NT2/D1 (cell line): Measurements from ENCODE around the gene EPC1.

ENCODE experiments used
- SUZ12 ChIP-seq: IDR thresholded peaks from 2 replicates; pipeline ENCODE4 v1.6.1; 2011; ENCODE audit not compliant: insufficient read length, insufficient read depth; ENCODE audit errors: extremely low read depth
- YY1 ChIP-seq: IDR thresholded peaks from 2 replicates; pipeline ENCODE4 v1.6.1; 2011; ENCODE audit not compliant: insufficient read length, insufficient read depth
- ZNF274 ChIP-seq: IDR thresholded peaks from 2 replicates; pipeline ENCODE4 v1.6.1; 2011; ENCODE audit warnings: mild to moderate bottlenecking, low read depth, low read length

DNA sequence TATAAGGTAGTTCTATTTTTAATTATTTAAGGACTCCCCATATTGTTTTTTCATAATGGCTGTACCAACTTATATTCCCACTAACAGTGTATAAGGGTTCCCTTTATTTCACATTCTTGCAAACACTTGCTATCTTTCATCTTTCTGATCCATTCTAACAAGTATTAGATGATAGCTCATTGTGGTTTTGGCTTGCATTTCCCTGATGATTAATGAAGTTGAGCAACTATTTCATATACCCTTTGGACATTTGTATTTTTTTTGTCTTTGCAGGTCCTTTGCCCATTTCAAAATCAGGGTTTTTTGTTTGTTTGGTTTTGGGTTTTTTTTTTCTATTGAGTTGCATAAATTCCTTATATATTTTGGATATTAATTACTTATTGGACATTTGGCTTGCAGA, 107.2 kb downstream of the EPC1 start:
- TF ChIP-seq ZNF274 (no peak), YY1 (no peak), SUZ12 (no peak)
